ENCODE measurements around the gene AMOTL1.
"Not testable (repeated sequence)": the region's sequence is repeated elsewhere in the genome, so short reads cannot be mapped to it uniquely, and the experiment has no call there.

Gene AMOTL1

DNA sequence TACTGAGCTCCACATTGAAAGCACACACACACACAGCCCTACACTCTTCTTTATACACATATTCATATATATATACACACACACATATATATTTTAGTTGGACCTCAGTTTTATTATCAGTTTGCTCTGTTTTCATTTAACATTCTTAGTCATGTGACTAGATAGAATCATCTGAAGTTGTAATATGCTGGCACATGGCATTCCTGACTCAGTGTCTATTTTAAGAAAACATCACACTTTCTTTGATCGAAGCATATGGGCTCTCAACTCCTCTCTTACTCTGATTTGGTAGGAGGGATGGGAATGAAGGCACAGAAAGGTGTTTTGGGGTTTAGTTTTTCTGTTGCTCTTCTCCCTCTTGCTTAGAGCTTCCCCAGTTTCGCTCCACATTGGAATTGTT is 24.8 kb downstream of the AMOTL1 start:
- no peak for DNase-seq (ENCODE audit: low read depth)

DNA sequence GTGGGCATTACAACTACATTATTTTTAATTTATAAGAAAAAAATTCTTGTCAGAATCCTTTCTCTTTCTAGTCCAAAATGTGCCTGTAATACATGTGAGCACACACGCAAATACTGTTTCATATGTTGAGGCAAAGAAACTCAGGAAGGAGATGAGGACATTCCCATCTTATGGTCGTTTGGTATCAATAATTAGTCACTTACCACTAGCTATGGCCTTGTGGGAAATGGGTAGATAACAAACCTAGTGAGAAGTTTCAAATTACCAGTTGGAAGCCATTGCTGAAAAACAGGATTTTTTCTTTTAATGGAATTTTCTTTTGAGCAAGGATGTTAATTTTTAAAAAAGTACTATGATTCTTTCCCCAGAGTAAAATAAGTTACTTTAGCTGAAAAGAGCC is 25.7 kb downstream of the AMOTL1 start:
- no peak for DNase-seq (ENCODE audit: low read depth)

DNA sequence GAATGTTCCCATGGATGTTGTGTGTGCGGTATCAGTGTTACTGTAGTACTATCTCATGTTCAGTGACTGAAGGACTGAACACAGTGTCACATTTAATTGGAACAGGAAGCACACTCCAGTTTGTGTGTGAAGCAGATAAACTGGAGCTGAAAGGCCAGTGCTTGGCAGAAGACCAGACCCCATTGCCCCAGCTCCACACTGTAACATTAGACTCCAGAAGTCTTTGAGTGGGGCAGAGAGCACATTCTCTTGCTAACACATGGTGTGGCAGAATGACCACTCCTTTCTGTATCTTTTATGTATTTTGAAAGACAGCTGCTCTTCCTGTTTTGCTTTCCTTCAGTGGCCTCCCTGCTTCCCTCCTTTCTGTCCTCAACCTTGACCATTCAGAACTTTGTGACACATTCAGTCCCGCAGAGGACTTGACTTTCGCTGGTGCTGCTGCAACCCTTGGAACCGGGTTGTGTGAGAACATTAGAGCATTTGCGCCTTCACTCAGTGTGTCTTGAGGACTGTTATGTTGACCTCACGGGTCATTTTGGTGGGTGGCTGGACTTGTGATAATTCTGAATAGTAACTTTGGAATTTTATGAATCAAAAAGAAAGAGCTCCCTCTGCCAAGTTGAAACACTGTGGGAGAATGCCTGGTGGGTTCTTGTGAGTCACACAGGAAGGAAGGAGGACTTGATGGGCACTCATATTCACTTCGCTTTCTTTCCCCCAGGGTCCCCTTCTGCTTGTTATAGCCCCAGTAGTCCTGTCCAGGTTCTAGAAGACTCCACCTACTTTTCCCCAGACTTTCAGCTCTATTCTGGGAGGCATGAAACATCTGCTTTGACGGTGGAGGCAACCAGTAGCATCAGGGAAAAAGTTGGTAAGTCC is 26.4 kb downstream of the AMOTL1 start:
- DNase-seq (ENCODE audit: low read depth): no peak

DNA sequence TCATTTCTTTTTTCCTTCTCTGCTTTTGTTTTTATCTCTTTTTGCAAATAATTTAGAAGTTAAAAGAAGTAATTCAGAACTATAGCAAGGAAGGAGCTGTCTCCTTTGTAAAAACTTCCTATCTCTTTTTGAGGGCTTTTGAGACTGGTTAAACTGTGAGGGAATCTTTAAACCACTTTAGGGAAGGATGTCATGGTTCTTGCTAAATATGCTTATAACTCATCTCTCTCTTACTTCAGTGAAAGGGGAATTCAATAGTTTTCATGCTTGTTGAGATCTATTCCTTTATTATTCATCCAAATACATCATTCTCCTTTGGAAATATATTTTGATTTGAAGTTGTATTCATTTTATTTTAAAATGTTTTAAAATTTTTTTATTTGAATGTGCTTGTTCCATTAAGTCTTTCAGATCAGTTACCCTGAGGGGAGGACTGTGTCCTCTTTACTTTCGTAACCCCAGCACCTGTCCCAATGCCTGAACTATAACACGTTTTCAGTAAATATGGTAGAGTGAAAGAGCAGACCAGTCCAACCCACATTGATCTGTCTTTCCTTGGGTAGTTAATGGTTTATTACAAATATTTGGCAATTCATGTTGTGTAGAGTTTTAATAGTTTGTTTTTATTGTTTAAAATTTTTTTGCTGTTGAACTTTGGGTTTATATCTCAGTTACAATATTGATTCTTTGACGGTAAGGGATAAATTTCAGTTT is 27.5 kb downstream of the AMOTL1 start:
- DNase-seq (ENCODE audit: low read depth): no peak

DNA sequence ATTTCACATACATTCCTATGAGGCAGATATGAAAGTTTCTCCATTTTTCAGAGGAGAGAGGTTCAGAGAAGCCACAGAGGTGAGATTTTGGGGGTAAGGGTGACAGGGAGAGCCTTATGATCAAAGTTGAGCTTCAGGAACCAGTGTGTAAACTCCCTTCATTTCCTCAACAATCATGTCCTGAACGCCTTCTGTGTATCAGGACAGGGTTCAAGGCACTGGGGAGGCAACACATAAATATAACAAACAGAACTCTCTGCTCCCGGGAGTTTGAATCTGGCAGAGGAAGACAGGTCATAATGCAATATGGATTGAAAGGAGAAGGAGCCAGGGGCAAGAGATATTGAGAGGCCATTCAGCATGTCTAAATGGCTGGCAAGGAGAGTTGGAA is 28.0 kb downstream of the AMOTL1 start:
- no peak for DNase-seq (ENCODE audit: low read depth)

DNA sequence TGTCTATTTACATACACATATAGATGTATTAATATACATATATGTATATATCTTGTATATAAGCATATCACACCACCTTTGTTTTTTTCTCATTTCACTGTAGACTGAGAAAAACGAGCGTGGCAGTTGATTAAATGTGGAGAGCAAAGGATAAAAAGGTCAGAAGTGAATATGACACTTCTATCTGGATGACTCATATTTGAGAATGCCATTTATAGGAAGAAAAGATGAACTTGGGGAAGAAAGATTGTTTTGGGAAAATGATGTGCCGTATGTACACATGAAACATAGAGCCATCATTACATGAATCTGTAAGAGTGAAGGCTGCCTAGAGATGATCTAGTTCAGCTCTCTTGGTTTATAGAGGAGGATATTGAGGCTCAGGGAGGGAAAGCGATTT is 28.7 kb downstream of the AMOTL1 start:
- DNase-seq (ENCODE audit: low read depth): no peak

DNA sequence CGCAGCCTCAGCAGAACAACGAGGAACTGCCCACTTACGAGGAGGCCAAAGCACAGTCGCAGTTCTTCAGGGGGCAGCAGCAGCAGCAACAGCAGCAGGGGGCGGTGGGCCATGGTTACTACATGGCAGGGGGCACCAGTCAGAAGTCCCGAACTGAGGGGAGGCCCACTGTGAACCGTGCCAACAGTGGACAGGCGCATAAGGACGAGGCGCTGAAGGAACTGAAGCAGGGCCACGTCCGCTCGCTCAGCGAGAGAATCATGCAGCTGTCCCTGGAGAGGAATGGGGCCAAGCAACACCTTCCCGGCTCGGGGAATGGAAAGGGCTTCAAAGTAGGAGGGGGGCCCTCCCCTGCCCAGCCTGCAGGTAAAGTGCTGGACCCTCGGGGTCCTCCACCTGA is 31.6 kb downstream of the AMOTL1 start:
- DNase-seq (ENCODE audit: low read depth): no peak

DNA sequence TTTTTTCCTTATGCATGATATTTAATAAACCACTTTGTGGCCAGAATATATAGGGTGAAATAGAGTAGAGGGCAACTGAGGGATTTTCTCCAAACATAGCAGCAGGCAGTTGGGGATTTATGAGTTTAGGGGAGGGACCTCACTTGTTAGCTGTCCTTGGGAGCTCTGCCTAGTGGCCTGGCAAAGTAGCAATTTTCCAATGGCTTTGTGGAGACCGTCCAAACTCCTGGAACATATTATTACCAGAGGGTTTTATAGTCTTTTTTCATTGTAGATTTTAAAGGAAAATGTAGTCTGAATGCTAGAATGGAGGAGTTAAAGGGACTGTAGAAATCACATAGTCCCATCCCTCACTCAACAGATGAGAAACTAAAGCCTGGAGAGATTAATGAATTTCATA is 32.3 kb downstream of the AMOTL1 start:
- no peak for DNase-seq (ENCODE audit: low read depth)

DNA sequence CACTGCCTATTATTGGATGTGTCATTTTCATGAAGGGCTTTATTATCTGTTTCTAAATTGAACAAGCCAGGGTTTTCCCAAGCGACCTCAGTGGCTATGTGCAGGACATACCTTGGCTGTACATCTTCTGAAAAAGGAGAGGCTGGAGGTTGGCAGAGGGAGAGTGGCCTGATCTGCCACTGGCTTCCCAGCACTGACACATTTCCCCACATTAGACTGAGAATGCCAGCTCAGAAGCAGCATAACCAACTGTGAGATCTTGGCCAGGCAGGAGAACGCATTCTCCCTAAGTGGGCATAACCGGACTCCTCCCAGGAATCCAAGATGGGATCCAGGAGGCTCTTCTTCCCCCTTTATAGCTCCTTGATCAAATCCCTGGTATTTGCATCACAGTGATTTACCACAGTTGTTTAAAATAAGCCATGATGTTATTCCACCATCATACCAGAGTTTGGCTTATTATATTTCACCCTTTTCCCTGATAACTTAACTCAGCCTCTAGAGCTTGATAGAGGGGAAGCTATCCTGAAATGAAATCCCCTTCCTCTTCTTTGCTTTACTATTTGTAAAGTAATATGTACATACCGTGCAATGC is 33.8 kb downstream of the AMOTL1 start:
- DNase-seq (ENCODE audit: low read depth): no peak

DNA sequence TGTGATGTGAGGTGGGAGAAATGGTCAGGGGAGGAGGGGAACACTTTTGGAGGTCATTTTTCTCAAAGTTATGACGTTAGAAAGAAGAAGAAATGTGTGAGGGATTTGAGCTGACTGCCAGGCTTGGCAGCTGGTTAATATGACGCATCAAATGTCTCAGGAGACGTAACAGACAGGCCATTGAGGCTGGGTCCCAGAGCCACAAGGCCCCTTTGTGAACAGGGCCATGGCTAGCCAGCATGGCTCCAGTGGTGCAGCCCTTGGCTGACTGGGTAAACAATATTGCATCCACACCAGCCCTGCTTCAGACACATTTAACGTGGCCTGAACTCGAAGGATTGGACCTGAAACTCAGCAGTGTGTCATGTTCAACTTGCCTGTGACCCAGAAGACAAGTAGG is 34.3 kb downstream of the AMOTL1 start:
- no peak for DNase-seq (ENCODE audit: low read depth)

DNA sequence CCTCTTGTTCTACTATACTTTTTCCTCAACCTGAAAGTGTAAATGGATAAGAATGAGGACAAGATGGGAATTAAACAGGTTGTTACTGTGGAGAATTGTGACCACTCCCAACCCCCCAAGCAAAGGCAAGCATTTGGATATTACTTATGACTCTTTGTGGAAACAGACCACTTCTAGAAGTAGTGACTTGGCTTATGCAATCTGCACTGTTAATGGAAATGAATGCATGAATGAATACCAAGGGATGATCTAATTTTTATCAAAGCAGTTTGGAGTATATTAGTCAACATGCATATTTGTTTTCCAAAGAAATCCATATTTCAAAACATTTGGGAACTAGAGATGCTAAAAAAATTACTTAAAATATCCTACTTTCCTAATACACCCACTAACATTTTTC is 35.3 kb downstream of the AMOTL1 start:
- no peak for DNase-seq (ENCODE audit: low read depth)

DNA sequence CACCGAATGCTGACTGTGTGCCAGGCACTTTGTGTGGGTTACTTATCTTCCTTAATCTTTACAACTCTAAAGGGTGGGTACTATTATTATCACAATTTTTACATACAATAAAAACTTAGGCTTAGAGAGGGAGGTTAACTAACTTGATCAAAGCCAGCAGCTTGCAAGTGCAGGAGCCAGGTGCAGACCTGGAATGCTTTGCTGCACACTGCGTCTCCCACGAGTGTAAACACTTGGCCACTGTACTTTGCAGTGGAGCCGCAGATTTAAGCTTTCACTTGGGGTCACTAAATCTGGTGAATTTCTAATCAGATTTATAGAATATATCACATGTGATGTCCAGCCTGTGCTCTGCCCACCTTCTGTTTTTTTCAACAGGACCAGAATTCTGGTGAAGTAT is 36.7 kb downstream of the AMOTL1 start:
- DNase-seq (ENCODE audit: low read depth): no peak

DNA sequence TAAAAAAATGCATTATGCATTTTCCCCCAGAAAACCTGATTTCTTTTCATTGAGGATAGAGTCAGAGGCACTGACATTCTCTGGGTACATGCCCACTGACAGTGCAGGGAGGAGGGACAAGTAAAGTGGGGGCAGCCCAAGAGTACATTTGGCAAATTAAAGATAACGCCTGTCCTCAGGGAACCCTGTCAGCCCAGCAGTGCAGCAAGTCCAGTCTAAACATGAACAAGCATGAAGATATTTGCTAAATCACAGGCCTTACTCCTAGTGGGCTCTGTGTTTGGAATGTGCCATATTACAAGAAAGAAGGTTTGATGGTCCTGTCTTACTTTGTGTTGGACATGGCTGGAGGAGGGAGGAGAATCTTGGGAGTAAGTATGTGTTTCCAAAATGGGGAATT is 37.9 kb downstream of the AMOTL1 start:
- DNase-seq (ENCODE audit: low read depth): no peak

DNA sequence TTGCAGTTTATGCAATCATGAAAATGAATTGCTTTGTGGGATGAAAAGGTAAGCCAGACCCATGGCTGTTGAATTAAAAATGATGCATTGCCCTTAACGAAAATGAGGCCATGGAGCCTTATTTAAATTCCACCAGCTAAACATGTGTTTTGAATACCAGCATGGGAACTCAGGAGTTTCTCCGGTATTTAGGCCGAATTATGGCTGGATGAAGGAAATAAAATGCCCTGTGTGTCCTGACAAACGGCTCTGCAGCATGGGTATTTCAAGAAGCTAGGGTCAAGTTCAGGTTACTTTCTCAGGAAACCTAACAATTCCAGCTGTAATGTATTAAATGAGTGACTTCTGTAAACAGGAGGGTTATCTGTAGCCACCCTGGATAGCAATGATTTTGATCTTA is 38.3 kb downstream of the AMOTL1 start:
- no peak for DNase-seq (ENCODE audit: low read depth)

DNA sequence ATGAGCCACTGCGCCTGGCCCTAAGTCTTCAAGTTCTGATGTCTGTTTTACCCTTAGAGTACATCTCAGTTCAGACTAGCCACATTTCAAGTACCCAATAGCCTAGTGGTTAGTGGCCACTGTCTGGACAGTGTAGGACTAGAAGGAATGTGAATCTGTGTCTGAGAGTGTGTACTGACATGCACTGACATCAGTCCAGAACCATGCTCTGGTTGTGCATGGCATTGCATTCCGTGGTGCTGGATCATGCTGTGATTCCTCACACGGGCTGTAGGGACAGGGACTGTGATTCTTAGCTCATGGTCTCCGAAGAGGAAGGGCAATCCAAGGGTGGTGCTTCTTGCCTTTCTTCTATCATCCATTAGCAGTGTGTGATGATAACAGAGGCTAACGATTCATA is 41.1 kb downstream of the AMOTL1 start:
- DNase-seq (ENCODE audit: low read depth): no peak

DNA sequence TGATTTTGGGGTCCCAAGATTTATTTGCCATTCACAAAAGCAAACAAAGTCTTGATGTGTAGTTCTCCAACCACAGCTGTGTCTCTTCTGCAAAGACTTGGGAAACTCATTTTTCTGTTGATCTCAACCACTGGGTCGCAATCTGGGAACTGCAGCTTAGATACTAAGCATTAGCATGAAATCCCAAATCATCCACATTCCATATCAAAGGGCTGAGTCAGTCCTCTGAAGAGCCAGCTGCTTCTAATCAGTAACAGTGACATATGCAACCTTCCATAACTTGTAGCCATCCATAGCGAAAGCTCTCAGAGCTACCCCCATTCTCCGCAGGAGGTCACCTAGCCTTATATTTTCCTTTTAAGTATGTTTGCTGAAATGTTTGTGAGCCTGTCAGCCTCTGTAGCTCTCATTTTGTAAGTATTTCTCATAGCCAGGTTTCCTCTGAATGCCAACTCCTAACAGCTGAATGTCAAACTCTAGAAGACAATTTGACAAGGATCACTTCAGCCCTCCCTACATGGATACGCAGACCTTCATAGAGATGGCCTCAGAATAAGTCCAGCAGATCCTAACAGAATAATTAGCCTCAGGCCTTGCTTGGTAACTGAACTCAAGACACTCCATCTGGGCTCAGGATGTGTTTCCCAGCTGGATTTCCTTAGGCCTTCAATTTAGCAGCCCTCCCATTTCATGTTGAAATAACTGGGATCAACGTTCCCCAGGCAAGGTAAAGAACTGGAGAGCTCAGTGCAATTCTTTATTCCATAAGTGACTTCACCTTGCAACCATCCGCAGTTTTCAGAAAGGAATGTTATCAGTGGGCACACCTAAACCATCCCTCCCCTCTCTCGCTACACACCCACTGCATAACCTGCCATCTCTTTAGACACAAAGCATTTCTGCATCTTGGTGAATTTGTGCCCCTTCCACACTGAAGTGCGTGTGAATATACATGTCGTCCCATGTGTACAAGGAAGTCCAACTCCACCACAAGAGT is 44.9 kb downstream of the AMOTL1 start:
- not testable (repeated sequence) for DNase-seq (ENCODE audit: low read depth)

DNA sequence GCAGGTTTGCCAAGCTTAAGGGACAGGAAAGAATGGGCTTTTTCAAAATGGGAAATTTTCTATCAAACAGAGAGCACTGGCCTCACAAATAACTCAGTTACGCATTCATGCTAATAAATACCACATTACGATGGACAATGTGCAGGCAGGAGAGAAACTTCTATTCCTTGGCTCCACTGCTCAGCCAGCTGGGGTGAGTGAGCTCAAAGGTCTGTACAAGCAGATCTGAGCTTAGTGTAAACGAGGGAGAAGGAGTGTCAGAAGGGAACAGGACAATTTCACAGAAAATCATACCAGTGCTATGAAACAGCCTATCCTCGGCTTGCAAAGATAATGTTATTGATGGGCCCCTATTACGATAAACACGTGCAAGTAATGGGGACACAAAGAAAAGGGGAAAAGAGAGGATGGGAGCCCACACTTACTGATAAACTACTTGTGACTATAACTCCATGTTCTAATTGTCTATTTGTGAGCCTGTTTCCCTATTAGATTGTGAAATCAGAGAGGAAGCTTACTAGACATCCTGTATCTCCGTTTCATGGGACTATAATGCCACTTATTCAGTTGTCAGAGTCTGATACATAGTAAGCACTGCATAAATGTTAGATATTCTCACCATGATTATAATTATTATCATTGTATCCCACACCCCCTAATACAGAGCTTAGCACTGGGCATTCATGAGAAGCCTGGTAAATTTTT is 46.3 kb downstream of the AMOTL1 start:
- DNase-seq (ENCODE audit: low read depth): no peak

DNA sequence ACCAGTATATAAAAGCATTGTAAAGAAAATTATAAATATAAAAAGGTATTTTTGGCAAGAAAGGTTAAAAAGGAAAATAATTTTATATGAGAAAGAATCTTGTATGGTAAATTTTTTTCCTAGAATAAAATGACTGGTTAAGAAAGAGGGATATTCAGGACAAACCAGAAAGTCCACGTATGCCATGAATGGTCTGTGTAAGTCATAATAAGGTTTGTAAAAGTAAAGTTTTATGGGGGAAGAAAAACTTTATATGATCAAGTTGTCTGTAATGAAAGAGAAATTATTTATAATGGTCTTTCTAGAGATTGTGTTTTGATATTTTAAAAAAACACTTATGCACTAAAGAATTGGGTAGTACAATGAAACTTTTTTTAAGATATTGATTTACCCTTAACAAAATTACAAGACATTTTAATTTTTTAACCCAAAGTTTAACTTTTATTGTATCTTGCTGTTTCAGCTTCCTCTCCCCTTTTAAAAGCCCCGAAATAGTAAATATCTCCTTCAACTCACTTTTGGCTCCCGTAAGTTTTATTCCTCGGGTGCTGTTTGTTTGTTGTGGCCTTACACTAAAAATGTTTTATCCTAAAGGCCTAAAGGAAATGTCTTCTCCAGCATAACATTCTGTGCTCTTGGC is 47.7 kb downstream of the AMOTL1 start:
- no peak for DNase-seq (ENCODE audit: low read depth)

DNA sequence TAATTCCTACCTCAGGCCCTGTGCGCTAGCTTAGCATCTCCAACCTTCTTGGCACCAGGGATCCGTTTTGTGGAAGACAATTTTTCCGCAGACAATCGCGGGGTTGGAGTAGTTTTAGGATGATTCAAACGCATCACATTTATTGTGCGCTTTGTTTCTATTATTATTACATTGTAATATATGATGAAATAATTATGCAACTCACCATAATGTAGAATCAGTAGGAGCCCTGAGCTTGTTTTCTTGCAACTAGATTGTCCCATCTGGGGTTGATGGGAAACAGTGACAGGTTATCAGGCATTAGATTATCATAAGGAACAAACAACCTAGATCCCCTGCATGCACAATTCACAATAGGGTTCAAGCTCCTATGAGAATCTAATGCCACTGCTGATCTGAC is 52.3 kb downstream of the AMOTL1 start:
- DNase-seq (ENCODE audit: low read depth): no peak

DNA sequence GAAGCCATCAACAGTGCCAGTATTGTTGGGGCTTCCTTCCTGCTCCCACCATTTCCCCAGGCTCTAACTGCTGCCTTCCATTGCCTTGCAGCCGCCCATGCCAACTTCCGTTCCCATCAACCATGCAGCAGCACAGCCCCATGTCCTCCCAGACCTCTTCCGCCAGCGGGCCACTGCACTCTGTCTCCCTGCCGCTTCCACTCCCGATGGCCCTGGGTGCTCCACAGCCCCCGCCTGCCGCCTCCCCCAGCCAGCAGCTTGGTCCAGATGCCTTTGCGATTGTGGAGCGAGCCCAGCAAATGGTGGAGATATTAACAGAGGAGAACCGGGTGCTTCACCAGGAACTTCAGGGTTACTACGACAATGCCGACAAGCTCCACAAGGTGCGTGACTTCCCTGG is 53.3 kb downstream of the AMOTL1 start:
- DNase-seq (ENCODE audit: low read depth): no peak

DNA sequence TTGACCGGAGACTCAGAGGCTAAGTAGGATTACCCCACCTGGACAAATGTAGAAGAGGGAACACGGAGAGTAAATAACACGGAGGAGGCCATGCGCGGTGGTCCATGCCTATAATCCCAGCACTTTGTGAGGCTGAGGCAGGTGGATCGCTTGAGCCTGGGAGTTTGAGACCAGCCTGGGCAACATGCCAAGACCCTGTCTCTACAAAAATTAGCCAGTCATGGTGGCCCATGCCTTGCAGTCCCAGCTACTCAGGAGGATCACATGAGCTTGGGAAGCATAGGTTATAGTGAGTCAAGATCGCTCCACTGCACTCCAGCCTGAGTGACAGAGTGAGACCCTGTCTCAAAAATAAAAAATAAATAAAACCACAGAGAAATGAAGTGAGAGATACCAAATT is 53.9 kb downstream of the AMOTL1 start:
- DNase-seq (ENCODE audit: low read depth): no peak
